Activated CD4-positive, alpha-beta T cell treated with anti-CD3 and anti-CD28 coated beads, Interleukin-2, amount 50 U/mL, for 16 hours (primary cell): ENCODE results near the gene KRT16.
"Not testable (repeated sequence)": the region's sequence is repeated elsewhere in the genome, so short reads cannot be mapped to it uniquely, and the experiment has no call there.

ENCODE experiments used
- DNase-seq: peaks from one replicate; pipeline ENCODE4 v3.0.0-alpha.2; 2020

The KRT16 gene

DNA sequence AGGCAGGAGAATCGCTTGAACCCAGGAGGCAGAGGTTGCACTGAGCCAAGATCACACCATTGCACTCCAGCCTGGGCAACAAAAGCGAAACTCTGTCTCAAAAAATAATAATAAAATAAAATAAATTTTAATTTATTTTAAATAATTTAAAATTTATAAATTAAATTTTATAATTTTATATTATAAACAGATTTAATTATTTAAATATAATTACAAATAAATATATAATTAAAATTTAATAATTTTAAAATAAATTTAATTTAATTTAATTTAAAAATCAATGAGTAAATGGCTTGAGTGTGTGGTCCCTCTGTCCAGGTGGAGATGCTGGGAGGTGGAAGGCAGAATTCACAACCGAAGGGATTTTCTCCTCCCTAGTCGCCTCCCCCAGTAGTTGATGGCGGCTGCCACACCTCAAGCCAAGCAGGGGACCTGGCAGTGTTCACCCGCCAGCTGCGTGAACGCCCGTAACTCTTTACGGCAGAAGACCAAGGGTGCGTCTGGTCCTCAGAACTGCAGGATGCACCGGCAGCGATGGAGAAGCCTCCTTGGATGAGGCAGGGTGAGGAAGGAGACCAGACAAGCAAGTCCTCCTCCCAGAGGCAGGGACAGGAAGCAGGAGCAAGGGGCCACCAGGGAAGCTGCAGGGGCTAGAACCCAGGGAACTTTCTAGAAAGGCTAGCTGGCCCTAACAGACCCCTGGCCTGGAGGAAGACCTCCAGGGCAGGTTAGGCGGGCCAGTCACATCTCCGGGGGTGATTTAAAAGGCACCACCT, 34.7 kb upstream of the KRT16 start:
- DNase-seq: no peak

DNA sequence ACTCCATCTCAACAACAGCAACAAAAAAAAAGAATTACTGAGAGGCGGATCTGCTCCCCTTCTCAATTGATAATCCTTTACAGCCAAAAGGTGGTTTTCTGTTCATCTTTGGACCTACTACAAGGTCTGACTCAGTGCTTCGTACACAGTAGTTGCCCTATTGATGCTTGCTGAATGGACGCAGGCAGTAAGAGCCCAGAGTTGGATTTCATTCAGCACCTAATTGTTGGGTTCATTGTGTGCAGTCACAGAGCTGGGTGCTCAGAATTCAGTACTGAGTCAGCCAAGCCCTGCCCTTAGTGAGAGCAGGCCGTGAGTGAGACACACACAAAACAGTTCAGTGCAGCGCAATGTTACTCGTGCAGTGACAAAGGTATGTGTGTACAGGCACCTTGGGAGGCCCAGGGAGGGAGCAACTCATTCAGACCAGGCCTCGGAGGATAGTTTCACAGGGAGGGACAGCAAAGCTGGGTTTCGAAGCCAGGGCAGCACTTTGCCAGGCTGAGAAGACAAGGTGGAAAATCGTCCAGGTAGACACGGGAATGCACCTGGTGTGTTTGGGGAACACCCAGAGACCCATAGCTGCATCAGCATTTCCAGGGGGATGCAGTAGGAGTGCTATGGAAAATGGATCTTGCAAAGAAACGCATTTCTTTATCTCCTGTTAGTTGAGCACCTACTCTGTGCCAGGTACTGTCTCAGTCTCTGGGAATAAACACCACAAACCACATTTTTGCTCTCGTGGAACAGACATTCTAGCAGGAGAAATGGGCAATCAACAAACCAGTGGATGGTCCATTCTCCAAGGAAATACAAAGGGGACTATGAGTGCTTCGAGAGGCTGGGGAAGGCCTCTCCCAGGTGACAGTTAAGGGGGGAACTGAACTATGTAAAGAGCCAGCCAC, 29.9 kb upstream of the KRT16 start:
- no peak for DNase-seq

DNA sequence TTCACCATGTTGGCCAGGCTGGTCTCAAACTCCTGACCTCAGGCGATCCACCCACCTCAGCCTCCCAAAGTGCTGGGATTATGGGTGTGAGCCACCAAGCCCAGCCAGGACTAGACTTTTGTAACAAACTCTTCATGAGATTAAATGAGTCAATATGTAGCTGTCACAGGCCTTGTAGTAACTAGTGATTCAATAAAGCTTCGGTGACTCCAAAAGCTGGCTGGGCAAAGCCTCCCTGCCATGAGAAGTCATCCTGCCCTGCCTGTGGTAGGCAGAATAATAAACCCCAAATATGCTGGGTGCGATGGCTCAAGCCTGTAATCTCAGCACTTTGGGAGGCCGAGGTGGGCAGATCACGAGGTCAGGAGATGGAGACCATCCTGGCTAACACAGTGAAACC, 28.0 kb upstream of the KRT16 start:
- not testable (repeated sequence) for DNase-seq

DNA sequence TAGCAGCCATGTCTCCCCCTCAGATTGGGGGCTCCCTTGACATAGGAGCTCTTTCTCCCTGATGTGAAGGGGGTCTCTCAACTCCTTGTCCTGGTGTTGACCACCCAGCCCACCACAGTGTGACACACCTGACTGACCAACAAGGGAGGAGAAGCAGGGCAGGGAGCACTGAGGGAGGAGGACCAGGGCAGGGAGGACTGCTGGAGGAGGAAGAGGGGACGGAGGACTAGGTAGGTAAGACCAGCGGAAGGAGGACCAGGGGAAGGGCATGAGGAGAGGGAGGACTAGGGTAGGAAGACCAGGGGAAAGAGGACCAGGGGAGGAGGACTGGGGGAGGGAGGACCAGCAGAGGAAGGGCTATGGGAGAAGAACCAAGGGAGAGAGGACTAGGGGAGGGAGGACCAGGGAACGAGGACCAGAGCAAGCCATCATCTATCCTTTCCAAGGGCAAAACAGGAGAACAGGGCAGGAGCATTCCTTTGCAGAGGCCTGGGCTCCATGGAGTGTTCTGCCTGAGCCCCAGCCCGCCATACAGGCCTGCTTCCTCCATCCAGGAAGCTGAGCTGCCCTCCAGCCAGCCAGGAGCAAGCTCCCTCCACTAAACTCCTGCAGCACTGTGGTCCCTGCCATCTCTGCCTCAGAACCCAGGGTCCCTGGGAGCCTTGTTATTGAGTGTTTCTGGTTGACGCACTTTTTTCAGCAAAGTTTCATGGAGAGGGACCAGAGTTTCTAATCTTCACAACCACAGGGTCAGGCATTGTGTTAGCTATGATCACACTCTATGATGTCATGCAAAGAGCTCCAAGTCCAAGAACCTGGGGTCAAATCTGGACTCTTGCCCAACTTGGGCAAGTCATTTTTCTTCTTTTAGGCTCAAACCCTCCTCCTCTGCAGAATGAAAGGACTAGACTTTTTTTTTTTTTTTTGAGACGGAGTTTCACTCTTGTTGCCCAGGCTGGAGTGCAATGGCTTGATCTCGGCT, 27.2 kb upstream of the KRT16 start:
- DNase-seq: no peak

DNA sequence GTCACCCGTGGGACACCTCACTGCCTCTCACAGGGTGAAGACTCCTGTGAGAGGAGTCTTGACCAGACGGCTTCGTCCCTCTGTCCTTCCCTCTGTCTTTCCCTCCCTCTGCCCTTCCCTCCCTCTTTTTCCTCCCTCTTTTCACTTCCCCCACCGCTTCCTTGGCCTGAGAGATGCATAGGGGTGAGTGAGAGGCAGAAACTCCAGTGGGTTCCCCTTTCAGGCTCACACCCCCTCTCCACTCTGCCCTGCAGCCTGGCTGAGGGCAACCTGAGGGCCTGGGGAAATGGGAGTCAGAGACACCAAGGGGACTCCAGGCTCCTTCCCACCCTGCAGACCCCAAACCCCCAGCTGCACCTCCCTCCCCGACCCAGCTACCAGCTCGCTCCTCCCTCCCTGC, 26.4 kb upstream of the KRT16 start:
- DNase-seq: no peak

DNA sequence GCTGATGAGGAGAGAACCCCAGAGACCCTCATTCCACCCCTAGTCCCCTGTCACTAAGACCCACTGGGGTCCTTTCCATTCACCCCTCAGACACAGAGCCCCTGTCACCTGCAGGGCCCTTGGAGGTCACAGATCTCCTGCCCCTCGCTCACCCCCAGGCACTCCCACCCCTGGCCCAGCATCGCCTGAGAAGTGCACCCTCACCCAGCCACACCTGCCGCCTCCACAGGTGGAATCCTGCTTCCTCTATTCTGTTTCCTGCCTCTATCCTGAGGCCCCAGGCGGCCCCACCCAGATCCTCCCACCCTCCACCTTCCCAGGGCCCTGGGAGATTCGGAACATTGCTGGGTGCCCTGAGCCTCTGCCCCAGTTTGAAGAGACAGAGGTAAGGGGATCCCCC, 25.6 kb upstream of the KRT16 start:
- DNase-seq: no peak

DNA sequence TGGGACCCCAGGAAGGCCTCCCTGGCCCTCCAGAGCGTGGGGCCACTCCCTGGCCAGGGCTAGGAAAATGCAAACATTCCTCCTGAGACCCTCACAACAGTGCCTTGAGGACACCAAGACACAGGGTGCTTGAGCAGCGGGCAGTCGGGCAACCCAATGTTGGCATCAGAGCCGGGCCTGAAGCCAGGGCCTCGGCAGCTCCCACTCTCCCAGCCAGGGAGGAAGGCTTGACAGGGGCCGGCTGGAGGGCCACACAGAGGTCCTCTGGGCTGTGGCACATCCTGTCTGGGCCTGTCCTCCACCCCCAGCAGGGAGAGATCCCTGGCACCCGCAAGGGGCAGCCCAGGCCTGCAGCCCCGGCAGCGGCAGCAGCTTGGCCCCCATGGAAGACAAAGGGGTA, 24.1 kb upstream of the KRT16 start:
- no peak for DNase-seq

DNA sequence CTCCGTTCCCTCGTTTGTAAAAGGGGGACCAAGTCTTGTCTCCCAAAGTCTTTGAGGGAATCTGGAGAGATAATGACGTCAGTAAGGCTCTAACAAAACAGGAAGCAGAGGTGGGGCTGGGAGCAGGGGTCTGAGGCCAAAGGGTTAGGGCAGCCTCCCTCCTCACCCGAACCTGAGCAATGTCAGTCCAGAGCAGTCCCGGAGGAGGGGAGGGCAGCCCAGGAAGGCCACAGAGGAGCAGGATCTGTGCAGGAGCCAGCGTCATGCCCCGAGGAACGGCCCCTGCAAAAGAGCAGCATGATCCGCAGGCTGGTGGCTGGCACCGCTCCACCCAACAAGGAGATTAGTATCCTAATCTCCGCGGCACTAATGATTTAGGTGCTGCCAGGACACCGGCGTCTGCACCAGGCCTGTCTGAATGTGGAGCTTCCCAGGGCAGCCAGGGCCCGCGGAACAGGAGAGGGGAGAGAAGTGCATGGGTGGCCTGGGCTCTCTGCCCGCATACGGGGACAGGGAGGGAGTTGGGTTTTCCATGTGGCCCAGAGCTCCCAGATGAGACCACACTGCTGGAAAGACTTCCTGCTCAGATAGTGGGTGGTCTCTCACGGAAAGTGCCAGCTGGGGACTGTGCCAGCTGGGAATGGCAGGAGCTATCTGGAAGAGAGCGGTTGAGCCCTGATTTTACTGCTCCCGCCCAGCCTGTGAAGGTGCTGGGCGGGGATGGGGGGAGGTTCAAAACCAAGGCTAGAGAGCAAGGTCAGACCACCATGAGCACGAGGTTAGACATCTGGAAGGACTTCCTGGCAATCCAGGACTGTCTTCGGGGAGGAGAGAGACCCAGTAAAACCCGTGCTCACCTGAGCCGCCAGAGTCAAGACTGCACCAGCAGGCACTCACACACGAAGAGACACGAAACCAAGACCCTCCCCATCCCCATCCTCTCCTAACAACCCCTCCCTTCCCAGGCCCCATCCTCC, 22.8 kb upstream of the KRT16 start:
- DNase-seq: no peak

DNA sequence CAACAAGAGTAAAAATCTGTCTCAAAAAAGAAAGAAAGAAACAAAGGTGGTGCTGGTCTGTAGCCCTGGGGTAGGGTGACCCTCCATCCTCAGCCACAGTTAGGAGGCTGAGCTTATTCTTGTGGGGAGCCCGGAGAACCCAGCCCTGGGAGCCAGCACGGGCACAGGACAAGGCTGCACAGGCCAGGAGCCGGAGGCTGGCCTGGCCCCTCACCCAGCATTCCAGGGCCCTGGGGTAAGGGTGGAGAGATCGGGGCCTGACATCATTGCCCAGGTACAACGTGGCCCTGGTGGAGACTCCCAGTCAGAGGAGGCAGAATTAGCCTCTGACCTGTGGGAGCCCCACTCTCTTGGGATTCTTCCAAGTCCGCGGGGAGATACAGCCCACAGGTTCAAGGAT, 22.1 kb upstream of the KRT16 start:
- DNase-seq: no peak

DNA sequence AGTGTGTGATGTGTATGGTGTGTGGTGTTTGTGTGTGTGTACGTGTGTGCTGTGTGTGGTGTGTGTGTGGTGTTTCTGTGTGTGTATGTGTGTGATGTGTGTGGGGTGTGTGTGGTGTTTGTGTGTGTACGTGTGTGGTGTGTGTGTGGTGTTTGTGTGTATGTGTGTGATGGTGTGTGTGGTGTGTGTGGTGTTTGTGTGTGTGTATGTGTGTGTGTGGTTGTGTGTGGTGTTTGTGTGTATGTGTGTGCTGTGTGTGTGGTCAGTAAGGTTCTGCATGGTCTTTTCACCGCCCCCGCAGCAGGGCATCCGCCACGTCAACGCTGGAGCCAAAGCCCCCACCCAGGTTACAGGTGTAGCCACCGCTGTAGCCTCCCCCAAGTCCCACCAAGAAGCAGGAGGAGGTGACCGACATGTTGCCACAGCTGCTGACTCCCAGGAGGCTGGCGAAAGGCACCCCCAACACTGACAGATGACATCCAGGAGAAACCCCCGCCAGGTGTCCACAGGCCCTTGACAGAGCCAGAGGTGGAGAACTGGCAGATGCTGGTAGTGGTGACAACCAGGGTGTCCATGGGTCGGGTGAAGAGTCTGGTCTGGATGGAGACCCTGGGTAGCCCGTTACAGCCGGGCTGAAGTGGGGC, 21.1 kb upstream of the KRT16 start:
- no peak for DNase-seq

DNA sequence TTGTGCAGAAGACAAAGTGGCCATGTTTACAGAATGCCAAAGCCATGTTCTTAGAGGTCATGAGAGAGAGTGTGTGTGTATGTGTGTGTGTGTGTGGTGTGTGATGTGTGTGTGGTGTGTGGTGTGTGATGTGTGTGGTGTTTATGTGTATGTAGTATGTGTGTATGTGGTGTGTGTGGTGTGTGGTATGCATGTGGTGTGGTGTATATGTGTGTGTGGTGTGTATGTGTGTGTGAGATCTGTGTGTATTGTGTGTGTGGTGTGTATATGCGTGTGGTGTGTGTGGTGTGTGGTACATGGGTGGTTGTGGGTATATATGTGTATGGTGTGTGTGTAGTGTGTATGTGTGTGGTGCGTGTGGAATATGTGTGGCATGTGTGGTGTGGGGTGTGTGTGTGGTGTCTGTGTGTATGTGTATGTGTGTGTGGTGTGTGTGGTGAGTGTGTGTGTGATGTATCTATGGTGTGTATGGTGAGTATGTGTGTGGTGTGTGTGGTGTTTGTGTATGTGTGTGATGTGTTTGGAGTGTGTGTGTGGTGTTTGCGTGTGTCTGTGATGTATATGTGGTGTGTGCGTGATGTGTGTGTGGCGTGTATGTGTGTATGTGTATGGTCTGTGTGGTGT, 20.0 kb upstream of the KRT16 start:
- DNase-seq: no peak

DNA sequence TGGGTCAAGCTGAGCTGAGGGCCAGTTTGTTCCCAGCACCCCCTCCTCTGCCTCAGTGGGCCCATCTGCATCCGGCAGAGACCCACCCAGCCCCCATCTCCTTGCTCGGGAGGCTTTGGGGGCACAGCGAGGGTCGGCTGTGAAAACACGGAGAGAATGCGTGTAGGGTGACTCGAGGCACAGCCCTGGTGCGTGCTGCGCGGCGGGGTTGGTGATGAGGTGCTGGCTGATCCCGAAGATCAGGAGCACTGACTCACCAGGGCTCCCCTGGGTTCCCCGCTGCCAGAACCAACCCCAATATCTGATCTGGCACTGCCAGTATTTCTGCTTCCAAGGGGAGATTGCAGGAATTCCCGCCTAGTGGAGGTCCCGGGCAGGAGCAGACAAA, 19.3 kb upstream of the KRT16 start:
- no peak for DNase-seq

DNA sequence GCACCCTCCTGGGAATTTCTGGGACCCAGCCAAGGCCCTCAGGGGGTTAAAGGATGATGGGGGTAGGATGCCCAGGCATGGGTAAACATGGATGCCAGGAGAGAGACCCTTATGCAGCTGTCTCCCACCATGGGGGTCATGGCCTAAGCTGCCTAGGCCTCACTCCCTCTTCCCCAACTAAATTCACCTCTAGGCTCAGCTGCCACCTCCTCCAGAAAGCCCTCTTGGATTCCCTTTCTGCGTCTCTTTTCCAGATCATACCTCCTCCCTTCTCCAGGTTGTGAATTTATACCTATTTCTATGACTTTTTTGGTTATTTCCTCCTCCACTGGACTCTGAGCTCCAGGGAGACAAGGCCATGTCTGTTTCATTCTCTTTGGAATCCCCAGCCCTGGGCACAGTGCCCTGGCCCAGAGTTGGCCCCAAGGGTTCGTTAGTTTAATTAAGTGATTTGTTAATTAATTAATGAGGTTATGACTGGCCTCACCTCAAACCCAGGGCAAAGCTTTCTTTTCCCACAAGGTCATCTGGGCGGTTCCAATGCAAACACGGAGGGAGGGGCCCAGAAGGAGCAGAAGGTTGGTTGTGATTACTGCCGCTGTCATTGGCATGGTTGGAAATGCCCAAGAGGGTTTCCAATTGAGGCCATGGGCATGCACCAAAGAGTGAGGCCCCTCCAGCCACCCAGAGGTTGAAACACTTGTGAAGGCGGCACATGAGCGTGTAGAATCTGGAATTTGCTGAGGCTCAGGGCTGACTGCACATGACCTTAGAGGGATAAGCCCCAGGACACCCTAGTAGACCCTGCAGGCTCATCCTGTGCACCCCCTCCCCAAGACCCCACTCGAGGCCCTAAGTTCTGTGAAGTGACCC, 18.7 kb upstream of the KRT16 start:
- no peak for DNase-seq

DNA sequence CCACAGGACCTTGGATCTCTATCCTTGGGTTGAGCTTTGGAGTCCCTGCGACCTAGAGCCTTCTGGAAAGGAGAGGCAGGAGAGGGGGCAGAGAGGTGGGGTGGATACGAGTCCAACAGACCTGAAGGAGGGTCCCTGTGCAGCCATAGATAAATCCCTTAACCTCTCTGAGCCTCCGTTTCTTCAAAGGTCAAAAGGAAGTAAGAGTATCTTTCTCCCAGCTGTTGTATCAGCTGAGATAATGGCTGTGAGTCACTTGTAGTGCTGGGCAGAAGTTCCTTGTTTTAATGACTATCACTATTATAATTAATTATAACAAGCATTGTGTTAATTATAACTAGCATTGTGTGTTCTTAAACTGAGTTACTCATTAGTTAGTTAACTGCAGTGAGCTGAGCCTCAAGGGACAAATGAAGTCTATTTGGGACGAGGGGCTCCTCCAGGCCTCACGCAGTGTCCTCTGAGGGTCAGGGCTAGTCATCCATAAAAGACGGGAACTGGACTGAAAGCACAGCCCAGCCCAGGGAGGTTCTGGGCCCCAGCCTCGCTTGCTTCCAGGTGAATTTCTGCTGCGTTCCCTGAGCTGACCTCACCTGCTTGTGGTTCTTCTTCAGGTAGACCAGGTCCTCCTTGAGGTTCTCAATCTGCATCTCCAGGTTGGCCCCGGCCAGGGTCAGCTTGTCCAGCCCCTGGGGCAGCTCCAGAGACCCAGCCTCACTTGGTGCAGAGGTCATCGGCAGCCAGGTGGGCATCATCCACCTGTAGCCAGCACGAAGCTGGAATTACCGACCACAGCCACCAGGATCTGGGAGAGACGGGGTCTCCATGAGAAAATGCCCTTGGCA, 17.5 kb upstream of the KRT16 start:
- DNase-seq: no peak

DNA sequence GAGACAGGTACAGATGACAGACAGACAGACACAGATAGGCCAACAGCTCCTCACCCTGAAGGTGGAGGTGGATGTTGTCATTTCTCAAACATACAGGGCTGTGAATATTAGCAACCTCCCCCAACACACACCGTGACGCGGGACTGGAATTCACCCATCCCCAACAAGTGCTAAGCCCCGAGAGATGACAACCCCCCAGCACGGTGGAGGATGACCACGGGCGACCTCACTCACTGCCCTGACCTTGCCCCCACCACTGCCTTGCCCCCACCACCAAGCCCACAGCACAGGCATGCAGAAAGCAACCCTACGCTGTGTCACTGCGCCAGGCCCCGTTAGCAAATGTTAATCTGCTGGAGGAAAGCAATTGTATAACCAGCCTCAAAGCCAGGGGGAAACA, 16.7 kb upstream of the KRT16 start:
- DNase-seq: no peak

DNA sequence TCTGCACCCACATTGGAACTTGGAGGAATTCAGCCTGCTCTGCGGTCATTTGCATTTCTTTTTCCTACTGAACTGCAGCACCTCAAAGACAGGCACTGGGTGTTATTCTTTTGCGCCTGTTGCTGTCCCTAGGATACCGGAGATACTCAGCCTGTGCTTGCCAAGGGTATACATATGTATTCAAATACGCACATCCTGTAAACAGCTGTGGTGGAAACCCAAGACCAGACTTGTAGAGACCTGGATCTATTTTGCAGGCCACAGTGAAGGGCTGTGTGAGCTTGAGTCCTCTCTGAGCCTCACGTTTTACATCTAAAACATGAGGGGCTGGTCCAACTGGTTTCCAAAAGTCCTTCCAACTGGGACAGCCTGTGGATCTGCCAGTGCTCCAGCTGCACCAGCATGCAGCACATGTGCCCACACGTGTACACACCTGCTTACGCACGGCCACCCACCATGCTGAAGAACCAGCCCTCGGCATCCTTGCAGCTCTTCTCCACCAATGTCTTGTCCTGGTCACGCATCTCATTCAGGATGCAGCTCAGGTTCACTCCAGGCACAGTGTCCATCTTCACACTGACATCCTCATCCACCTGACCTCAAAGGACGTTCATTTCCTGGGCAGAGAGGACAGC, 16.2 kb upstream of the KRT16 start:
- not testable (repeated sequence) for DNase-seq

DNA sequence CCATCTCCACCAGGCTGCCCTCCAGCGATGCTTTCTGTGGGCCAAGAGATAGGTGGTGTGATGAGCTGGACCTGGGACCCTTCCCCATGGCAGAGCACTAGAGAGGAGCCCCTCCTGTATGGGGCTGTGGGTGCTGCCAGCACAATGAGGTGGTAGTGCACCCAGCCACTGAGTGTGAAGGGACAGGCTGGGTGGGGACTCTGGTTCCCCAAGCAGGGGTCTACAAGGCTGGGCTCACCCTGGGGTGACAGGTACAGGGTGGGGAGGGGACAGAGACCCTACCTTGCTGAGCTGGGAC, 15.5 kb upstream of the KRT16 start:
- not testable (repeated sequence) for DNase-seq

DNA sequence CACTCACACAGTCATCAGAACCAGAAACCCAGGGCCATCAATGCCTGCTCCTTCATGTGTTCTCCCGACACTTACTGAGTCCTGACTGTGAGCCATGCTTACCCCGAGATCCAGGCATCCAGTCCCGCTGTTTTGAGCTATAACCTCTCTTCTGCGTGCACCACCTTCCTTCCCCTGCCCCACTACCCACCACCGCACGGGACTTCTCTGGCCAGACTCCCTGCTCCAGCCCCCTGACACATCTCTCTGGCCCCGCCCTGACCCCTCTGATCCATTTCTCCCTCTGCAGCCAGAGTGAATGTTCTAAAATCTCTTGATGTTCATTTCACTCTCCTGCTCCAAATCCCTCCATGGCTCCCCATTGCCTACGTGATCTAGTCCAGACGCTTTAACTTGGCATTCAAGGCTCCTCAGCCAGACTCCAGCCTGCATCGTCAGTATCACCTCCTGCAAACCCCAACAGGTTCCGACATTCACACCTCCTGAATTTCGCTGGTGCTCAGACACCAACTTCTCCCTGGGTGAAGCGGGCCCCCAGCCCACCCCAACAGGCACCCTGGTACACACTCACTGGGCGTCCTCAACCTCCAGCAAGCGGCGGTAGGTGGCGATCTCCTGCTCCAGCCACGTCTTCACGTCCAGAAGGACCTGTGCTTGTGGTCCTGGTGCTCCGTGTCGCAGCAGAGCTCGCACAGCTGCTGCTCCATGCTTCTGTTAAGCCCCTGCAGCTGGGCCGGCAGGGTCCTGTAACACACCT, 14.9 kb upstream of the KRT16 start:
- DNase-seq: no peak
